Endothelial cell of umbilical vein (primary cell): ENCODE data around the gene NAGLU. TPM values are rescaled to one million over a fixed set of nuclear protein-coding genes. Genes with fewer than 3 reads are reported as not detected.

Source experiments
- BruUV-seq: library from RNA; stranded (reverse); fragments of 400-500 nt; replicated peaks from 2 replicates; lab custom pipeline; 2021; lab: Mats Ljungman, UMichigan
- CTCF ChIA-PET: fragments of 300-600, 350-600 bp; sonication (Branson Sonifier 250); formaldehyde crosslinking; loops from one replicate; lab custom pipeline; 2021; ENCODE audit warnings: antibody characterized with exemption, inconsistent platforms; lab: Charles Lee
- POLR2A ChIA-PET: fragments of 300-600, 350-600 bp; sonication (Branson Sonifier 250); formaldehyde crosslinking; loops from one replicate; lab custom pipeline; 2021; ENCODE audit warnings: antibody characterized with exemption, inconsistent platforms; lab: Charles Lee
- DNase-seq: peaks from one replicate; pipeline ENCODE4 v3.0.0-alpha.2; 2011; ENCODE audit warnings: low read depth, low spot score
- FAIRE-seq: peaks from 2 replicates; lab custom pipeline; 2011; peaks lifted over from hg19 to GRCh38; lab: Jason Lieb, UNC
- H2AFZ ChIP-seq: 2 replicates; pipeline ENCODE4 v1.6.0; 2012; ENCODE audit warnings: low read depth, low read length, control low read depth, inconsistent platforms
- H3K27ac ChIP-seq: 2 replicates; pipeline ENCODE4 v1.5.1; 2011; ENCODE audit warnings: low read depth, mild to moderate bottlenecking, control low read depth, low read length, moderate library complexity; ENCODE audit not compliant: insufficient read depth
- H3K27me3 ChIP-seq, 2 experiments: 2 replicates each; pipeline versions ENCODE4 v1.6.0 to v1.6.1; 2011; ENCODE audit warnings: low read length in 2 of 2, mixed read lengths in 1 of 2; ENCODE audit not compliant: control insufficient read depth in 2 of 2, insufficient read depth in 2 of 2
- H3K36me3 ChIP-seq, 2 experiments: 2 replicates in 1 of 2; 3 replicates in 1 of 2; pipeline ENCODE4 v1.5.1; 2011; ENCODE audit warnings: low read length in 2 of 2, mild to moderate bottlenecking in 1 of 2, moderate library complexity in 1 of 2; ENCODE audit not compliant: control insufficient read depth in 2 of 2, insufficient read depth in 2 of 2; ENCODE audit errors: extremely low read depth in 1 of 2
- H3K4me1 ChIP-seq: 3 replicates; pipeline ENCODE4 v1.5.1; 2011; ENCODE audit warnings: mild to moderate bottlenecking, low read length; ENCODE audit not compliant: control insufficient read depth, insufficient read depth; ENCODE audit errors: extremely low read depth
- H3K4me2 ChIP-seq: 2 replicates; pipeline ENCODE4 v1.6.1; 2011; ENCODE audit warnings: low read length, control low read depth, mixed read lengths; ENCODE audit not compliant: insufficient read depth
- H3K4me3 ChIP-seq, 3 experiments: fragments of 200-600 bp in 1 of 3; sonication (generic), shearing (Covaris generic) in 1 of 3; replicated peaks in 1 of 3; 2 replicates each; pipeline ENCODE4 v1.5.1; 2011 to 2016; ENCODE audit warnings: control low read depth in 3 of 3, low read length in 3 of 3, mild to moderate bottlenecking in 2 of 3, inconsistent platforms in 1 of 3, low read depth in 1 of 3, moderate library complexity in 1 of 3; ENCODE audit not compliant: insufficient read depth in 1 of 3
- H3K79me2 ChIP-seq: 2 replicates; pipeline ENCODE4 v1.6.0; 2012; ENCODE audit warnings: low read length, inconsistent platforms; ENCODE audit not compliant: control insufficient read depth, insufficient read depth
- H3K9ac ChIP-seq: replicated peaks from 2 replicates; pipeline ENCODE3; 2011; ENCODE audit warnings: low read length, control low read depth; ENCODE audit not compliant: insufficient read depth; ENCODE audit errors: extremely low read depth
- H3K9me1 ChIP-seq: replicated peaks from 3 replicates; pipeline ENCODE4 v1.6.0; 2011; ENCODE audit warnings: mild to moderate bottlenecking, low read length; ENCODE audit not compliant: control insufficient read depth, insufficient read depth; ENCODE audit errors: extremely low read depth
- H3K9me3 ChIP-seq: replicated peaks from 2 replicates; pipeline ENCODE4 v1.5.1; 2012; ENCODE audit warnings: low read length, inconsistent platforms; ENCODE audit not compliant: control insufficient read depth, insufficient read depth
- H4K20me1 ChIP-seq: replicated peaks from 2 replicates; pipeline ENCODE3; 2011; ENCODE audit warnings: mild to moderate bottlenecking, low read length; ENCODE audit not compliant: control insufficient read depth, insufficient read depth; ENCODE audit errors: extremely low read depth
- EZH2 ChIP-seq: IDR thresholded peaks from 2 replicates; pipeline ENCODE4 v1.6.1; 2012; ENCODE audit warnings: borderline replicate concordance, low read depth, mild to moderate bottlenecking, moderate library complexity, low read length, inconsistent platforms; ENCODE audit not compliant: severe bottlenecking
- FOS ChIP-seq: IDR thresholded peaks from 2 replicates; pipeline ENCODE4 v1.6.1; 2011; ENCODE audit warnings: mild to moderate bottlenecking, low read length, moderate library complexity, borderline replicate concordance; ENCODE audit not compliant: insufficient read depth
- POLR2A ChIP-seq: IDR thresholded peaks from 2 replicates; pipeline ENCODE4 v1.6.1; 2012; ENCODE audit warnings: low read depth, mild to moderate bottlenecking, control low read depth, low read length
- dilution Hi-C: fragments of 300-500 bp; cut with MboI; formaldehyde crosslinking; loops from one replicate; pipeline ENCODE4 v1.15.0; 2019; ENCODE audit warnings: low sequenced_read_pairs; ENCODE audit not compliant: extremely low pct_ligation_motif_present
- intact Hi-C: fragments of 100-400 bp; cut with micrococcal nuclease; formaldehyde crosslinking; loops from one replicate; pipeline ENCODE4 v1.10.0; 2022
- polyA plus RNA-seq, 4 experiments: library from polyadenylated mRNA; depleted of rRNA in 3 of 4; stranded (reverse) in 3 of 4; unstranded in 1 of 4; fragments of >200 nt; gene quantifications; 2 replicates each; pipeline versions ENCODE4 v1.2.1 to v1.2.3, GENCODE V29; 2011 to 2012; ENCODE audit warnings: missing spikeins in 1 of 4
- total RNA-seq: library from RNA; stranded (reverse); gene quantifications from 2 replicates; pipeline ENCODE4 v1.2.3, GENCODE V29; 2021
- TF ChIP-seq, protein P1 (sequence below), 2 donors: IDR thresholded peaks; 1 replicate in 1 of 2; 2 replicates in 1 of 2; pipeline ENCODE4 v1.5.1; 2011; ENCODE audit warnings: low read length in 2 of 2, mild to moderate bottlenecking in 2 of 2, moderate library complexity in 2 of 2, control low read depth in 1 of 2, inconsistent platforms in 1 of 2, low read depth in 1 of 2; ENCODE audit not compliant: insufficient read depth in 1 of 2; ENCODE audit errors: extremely low read depth in 1 of 2
- TF ChIP-seq, protein P2 (sequence below): IDR thresholded peaks from 2 replicates; pipeline ENCODE4 v1.6.1; 2011; ENCODE audit not compliant: insufficient read depth, insufficient read length

The NAGLU gene
- total and polyA plus RNA-seq, 2 donors (not counting 3 experiments of a cell fraction or from before 2014, with no cell fraction given) = 50.2 to 54.2 TPM

DNA sequence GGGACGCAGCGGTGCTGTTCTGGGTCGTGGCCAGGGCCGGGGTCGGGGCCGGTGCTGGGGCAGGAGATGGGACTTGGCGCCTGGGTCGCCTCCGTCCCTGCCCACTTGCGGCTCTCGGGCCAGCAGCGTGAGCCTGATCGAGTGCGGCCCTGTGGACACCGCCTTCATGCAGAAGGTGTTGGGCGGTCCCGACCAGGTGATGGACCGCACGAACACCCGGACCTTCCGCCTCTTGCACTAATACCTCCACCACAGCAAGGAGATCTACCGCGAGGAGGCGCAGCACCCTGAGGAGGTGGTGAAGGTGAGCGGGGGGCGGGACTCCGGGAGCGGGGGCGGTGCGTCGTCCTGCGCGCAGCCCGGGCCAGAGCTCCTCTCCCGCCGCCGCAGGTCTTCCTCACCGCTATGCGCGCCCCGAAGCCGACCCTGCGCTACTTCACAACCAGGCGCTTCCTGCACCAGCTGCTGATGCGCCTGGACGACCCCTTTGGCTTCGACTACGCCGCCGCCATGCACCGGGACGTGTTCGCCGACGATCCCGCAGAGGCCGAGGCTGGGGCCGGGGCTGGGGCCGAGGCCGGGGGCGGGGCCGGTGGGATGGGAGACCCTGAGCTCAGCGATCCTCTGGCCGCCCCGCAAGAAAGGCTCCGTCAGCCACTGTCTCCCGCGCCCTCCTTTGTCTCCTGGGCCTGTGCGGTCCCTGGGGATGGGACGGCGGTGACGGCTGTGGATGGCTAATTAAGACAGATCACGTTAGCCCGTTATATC, 12.2 kb downstream of the NAGLU start:
- DNase-seq (peak; percentile 52), FAIRE-seq (peak; percentile 76)
- peak overlapping the region; percentile 42 for H3K4me2 ChIP-seq
- CTCF ChIA-PET = interaction anchor here (0.8 to 1.3 kb wide), 8 partner anchors 10 to 326 kb away, joined by 3 to 5 read pairs (median 4); partner anchors contain the start of gene NAGLU
- H4K20me1 ChIP-seq = no peaks in the 10 kb centered on the region
- no peak overlapping the region for H3K27ac ChIP-seq
- intact Hi-C loops = no loop called here
- dilution Hi-C loops = no loop called here
- peak overlapping the region in 2 of 3 experiments; percentile 6 to 45 for H3K4me3 ChIP-seq
- no TSS peak for BruUV-seq
- no peak overlapping the region for H3K9ac ChIP-seq
- H3K4me1 ChIP-seq = no peaks in the 10 kb centered on the region
- peak; percentile 50 for TF ChIP-seq EZH2
- peak; percentile 42 for TF ChIP-seq POLR2A
- TF ChIP-seq, protein P1, sequence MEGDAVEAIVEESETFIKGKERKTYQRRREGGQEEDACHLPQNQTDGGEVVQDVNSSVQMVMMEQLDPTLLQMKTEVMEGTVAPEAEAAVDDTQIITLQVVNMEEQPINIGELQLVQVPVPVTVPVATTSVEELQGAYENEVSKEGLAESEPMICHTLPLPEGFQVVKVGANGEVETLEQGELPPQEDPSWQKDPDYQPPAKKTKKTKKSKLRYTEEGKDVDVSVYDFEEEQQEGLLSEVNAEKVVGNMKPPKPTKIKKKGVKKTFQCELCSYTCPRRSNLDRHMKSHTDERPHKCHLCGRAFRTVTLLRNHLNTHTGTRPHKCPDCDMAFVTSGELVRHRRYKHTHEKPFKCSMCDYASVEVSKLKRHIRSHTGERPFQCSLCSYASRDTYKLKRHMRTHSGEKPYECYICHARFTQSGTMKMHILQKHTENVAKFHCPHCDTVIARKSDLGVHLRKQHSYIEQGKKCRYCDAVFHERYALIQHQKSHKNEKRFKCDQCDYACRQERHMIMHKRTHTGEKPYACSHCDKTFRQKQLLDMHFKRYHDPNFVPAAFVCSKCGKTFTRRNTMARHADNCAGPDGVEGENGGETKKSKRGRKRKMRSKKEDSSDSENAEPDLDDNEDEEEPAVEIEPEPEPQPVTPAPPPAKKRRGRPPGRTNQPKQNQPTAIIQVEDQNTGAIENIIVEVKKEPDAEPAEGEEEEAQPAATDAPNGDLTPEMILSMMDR (IDR thresholded peaks at IDR 0.05; ENCODE audit: extremely low read depth in 1 of 2, insufficient read depth in 1 of 2, low read depth in 1 of 2, low read length in 2 of 2) = peak; percentile 24 to 58
- TF ChIP-seq, protein P2, sequence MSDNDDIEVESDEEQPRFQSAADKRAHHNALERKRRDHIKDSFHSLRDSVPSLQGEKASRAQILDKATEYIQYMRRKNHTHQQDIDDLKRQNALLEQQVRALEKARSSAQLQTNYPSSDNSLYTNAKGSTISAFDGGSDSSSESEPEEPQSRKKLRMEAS = no peak
- TF ChIP-seq FOS = no peak
- no peaks in the 10 kb centered on the region for H3K9me3 ChIP-seq
- H3K36me3 ChIP-seq = peaks cover 0 to 2% of the 10 kb centered on the region in 2 experiments
- H2AFZ ChIP-seq = peak overlapping the region; percentile 66
- H3K27me3 ChIP-seq = no peaks in the 10 kb centered on the region
- peaks cover 2% of the 10 kb centered on the region for H3K79me2 ChIP-seq
- POLR2A ChIA-PET = interaction anchor here (0.7 kb wide), 1 partner anchor 29 kb away, joined by 3 read pairs; the partner anchor contains the start of gene PSMC3IP
- no peaks in the 10 kb centered on the region for H3K9me1 ChIP-seq
